ENCODE results near the gene CNKSR2.

Gene CNKSR2

DNA sequence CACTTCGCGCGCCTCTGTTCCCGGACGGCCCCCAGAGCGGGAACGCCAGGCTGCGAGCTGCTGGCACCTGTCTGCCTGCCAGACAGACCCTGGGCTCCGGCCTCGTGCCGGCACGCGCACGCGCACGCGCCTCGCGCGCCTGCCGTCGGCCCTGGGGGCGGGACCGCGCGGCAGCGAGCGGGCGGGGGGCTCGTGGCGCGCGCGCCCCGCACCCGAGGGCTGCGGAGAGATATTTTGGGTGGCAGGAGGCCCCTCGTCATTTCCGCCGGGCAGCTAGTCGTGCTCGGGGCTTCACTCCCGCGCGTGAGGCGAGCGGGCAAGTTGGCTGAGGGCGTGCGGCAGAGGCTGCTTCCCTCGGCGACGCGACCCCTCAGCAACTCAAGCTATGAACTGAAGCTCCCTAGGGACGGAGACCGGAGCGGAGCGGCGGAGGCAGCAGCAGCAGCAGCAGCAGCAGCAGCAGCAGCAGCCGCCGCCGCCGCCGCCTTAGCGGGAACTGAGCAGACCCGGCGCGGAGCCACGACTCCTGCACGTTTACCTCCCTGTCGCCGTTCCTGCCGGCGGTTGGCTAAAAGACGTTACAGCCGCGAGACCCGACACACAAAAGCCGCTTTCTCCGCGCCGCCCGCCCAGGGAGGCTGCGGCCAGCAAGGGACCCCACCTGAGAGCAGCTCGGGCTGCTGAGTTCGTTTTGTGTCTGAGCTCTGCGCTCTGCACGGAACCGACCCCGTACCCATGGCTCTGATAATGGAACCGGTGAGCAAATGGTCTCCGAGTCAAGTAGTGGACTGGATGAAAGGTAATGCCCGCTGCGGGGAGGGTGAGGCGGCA is at the start of gene CNKSR2:
Gene CNKSR2, plus strand, starts transcription at position 256 of the 831 bp plus-strand sequence. Its CDS starts 480 bp downstream, at position 736.
- DNase-seq, result peak; percentile 63 to 65

DNA sequence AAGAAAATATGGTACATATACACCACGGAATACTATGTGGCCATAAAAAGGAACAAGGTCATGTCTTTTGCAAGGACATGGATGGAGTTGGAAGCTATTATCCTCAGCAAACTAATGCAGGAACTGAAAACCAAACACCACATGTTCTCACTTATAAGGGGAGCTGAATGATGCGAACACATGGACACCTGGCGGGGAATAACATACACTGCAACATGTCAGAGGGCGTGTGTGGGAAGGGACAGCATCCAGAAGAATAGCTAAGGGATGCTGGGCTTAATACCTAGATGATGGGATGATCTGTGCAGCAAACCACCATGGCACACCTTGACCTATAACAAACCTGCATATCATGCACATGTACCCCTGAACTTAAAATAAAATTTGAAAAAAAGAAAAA is 19.5 kb upstream of the CNKSR2 start:
- DNase-seq, result no peak

DNA sequence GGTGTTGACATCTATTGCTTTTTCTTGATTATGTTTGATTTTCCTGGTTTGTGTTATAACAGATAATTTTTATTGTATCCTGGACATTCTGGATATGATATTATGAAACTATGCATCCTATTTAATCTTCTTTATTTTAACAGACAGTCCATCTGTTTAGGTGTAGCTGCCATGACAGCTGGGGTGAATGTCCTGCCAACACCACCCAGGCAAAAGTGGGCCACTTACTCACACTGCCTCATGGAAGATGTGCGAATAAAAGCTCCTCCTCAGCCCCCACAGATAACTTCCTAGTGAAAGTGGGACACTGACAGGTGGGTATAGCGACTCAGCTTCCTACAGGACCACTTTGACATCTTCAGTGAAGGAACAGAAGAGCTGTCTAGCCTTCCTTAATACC is 18.4 kb upstream of the CNKSR2 start:
- no peak for DNase-seq

GRCh38 chrX:21369613-21370012 is 4.6 kb upstream of the CNKSR2 start:
- DNase-seq, result no peak

DNA sequence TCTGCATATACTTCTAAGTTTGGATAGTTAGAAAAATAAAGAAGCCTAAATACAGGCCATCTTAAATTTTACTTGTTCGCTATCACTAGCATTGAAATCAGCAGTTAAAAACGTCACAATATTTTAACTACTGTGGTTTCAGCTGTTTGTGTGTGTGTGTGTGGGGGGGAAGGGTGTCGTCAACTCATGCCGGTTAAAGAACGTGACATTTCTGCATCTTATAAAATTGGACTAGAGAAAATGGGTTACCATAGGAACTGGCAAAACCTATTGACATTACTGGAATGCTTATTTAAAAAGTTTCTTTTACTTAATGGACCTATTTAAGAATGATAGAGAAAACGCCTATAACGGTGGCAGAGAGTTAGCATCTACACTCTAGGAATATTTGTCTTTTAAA is 1.2 kb upstream of the CNKSR2 start:
- DNase-seq, result no peak

DNA sequence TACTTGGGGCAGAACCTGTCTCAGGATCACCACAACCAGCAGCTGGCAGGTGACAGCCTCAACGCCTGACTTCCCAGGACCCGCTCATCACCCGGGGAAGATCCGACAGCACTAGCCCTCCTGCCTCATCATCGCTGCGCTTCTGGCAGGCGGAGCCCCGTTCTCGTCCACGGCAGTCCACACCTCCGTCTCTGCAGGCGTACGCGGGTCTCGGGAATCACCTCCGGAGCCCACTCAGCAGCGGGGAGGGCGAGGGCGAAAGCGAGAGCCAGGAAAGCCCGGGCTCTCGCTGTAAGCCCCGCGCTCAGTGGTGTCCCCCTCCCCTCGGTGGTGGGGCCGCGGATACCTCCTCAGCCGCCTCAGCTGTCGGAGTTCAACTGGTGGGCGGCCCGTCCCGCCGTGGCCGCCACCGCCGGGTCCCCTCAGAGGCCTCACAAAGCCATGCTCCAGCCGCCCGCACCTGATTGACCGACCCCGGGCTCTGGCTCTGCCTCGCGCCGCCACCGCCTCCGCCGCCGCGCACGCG is 518 bp upstream of the CNKSR2 start:
- peak; percentile 15 to 27 for DNase-seq

GRCh38 chrX:21374994-21375707 is 933 bp downstream of the CNKSR2 start:
- DNase-seq, result peak in 1 of 2 experiments; percentile 10

DNA sequence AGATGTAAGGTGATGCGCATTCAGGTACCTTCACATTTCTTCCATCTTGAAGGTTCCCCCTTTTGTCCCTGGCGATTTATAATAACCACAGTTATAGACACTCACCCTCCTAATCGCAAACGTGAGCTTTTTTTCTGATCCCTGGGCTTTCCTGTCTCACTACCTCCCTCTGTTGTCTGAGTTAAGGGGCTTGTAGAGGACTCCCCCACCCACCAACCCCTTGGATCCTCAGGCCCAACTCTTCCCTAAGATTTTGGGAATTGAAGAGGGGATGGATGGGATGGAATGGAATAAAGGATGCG is 1.4 kb downstream of the CNKSR2 start:
- DNase-seq, result no peak

DNA sequence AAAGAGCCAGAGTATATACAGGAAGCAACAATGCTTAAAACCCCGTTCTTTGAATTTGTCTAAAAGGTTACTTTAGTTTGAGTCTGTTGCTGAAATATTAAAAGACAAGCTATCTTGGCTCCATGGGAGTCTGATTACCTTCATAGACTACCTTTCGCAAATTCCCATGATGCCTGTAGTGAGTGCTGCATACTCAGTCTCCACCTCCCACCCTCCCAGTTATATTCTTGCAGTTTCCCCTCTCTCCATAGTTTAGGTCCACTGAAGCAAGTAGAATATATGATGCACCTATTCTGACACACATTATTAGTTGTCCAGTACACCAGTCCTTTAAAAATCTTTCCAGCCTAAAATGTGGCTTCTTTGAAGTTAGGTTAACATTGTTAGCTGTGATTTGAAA is 2.4 kb downstream of the CNKSR2 start:
- DNase-seq, result no peak

GRCh38 chrX:21379991-21380390 is 5.8 kb downstream of the CNKSR2 start:
- DNase-seq, result no peak

DNA sequence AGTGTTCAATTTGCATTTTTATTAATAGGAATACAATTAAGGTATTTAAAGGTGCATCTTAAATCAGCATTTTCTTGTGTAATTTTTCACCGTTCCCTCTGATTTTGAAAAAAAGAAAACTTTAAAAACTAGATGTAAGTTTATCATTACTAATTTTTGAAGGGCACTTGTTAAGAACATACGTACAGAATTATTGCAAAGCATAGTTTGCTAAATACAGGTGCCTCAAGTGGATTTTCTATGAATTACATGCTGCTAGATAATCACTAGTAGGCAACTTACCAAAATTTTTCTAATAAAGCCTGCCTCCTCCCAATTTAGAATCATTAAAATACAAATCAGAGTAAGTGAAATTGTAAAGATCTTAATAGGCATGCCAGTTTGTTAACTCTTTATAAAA is 8.5 kb downstream of the CNKSR2 start:
- DNase-seq, result no peak

DNA sequence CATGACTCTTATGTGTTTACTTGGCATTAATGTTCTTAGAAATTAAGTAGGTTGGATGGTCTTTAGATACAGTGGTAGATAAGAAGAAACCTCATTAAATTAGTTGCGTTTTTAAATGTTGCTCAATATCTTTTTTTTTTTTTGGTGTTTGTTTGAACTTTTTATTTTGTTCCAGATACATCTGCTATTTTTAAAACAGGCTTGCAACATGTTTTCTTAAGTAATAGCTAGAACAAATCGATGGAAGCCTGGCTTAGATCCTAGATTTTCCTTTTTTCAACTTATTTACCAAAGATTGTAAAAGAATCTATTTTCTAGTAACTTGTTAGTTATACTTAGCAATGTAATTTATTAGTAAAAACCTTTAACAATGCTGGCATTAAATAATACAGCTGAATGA is 9.3 kb downstream of the CNKSR2 start:
- no peak for DNase-seq

DNA sequence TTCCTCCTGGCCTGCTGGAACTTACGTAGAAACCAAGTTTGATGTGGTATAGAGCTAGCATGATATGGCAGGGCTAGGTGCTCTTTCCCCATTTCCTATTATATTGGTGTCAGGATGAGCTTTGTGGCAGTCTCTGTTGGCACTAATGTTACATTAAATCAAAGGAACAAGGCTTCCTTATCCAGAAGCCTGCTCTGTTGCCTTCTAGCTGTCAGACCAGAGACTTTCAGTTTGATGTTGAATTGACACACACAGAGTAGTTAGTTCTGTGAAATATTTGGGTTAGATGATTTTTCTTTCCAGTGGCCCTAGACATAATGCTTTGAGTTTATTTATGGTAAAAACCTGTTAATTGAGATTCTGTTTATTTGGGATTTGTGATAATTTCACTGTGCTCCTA is 10.0 kb downstream of the CNKSR2 start:
- no peak for DNase-seq

DNA sequence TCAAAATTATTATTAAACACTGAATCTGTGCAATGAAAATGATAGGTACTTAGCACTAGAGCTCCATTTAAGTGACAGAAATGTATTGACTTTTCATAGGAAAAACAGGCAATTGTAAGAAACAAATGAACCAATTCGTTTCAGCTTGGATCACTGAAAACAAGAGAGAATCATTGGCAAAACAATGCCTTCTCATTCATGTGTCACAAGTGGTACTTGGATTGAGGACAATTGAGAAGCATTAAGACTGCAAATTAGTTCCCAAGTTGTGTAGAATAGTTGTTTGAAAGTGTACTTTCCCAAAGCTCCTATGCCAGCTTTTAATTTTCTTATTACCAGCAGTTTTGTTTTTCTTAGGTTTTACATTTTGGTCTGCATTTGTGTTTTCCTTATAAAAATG is 20.6 kb downstream of the CNKSR2 start:
- no peak for DNase-seq

GRCh38 chrX:21398426-21398825 is 24.2 kb downstream of the CNKSR2 start:
- DNase-seq, result no peak

DNA sequence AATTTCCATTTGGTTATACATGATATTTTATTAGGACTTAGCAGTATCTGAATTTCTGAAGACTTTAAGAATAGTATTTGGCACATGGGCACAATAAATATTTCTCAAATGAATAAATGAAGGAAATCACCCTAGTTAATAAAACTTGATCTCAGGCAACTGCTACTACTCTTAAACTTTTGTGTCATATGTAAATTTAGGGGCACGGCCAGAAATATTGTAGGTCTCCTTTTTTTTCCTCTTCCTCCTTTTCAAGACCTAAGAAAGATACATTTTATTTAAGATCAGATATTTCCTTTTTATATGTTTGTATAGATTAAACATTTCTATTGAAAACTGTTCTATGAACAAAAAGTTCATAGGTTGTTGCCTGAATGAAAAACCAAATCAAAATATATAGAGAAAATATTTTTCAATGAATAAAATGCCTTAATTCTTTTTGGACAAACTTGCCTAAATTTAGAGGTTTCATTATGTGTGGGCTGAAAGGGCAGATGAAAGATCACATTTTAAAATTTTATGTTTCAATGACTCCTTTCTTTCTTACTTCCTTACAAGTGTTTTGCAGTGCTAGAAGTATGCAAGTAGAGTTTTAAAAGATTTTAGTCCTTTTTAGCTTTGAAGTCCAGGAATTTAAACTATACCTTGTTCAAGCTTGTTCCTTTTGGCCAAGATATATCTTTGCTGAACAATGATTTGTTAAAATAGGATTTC is 26.3 kb downstream of the CNKSR2 start:
- no peak for DNase-seq

GRCh38 chrX:21408307-21408706 is 34.1 kb downstream of the CNKSR2 start:
- no peak for DNase-seq

GRCh38 chrX:21408788-21409187 is 34.6 kb downstream of the CNKSR2 start:
- DNase-seq, result no peak

DNA sequence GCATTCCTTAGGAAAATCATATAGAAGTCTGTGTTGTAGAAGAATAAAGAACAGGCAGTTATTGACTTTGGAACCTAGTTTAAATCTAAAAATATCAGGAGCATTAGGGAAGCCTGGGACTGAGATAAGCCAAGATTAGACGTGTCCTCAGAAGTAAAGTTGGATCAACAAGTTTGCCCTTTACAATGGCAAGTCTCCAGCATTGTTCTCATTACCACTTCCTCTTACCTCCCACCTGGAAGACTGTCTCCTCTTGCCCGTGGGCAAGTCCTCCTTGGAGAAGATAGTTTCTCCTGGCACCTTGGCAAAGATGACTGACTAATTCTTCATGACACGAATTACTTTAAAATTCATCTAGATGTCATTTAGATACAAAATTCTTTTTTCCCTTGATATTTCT is 37.8 kb downstream of the CNKSR2 start:
- no peak for DNase-seq

GRCh38 chrX:21412883-21413282 is 38.7 kb downstream of the CNKSR2 start:
- DNase-seq, result no peak

DNA sequence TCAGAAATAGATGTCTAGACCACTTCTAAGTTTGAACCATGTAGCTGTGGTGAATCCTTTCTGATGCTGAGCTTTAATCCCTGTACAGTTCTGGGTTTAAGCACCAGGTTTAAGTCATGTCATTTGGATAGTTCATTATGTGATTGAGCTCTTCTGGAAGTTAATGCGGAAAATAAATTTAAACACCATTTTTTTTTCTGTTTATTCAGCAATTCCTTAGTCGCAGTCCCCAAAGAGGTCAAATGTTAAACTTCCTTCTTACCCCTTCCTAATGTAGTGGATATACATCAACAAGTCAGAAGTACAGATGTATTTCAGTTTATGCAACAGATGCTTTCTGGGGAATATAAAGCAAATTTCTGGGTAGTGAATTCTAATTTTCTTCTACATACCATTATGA is 52.9 kb downstream of the CNKSR2 start:
- DNase-seq, result no peak

- DNase-seq, result no peak
Observed at GRCh38 chrX:21437036-21437435, 62.8 kb downstream of the CNKSR2 start.

DNA sequence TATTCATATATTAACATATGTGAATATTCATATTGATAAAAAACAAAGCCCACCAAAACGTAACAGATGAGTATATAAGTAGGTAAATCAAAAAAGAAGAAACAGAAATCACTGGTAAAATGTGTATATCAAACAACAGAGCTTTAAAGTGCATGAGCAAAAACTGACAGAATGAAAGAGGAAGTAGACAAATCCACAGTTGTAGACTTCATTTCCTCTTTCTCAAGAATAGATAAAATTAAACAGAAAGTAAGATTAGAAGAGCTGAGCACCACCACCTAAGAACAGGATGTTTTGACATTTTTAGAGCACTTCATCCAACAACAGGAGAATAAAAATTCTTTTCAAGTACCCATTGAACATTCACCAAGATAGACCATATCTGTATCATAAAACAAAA is 64.6 kb downstream of the CNKSR2 start:
- no peak for DNase-seq

GRCh38 chrX:21440911-21441310 is 66.7 kb downstream of the CNKSR2 start:
- no peak for DNase-seq
